GM23338 (cell line): ENCODE measurements around the gene XG. TPM values are rescaled to one million over a fixed set of nuclear protein-coding genes. Genes with fewer than 3 reads are reported as not detected.

Source experiments
- ATAC-seq: fragments of 200-7000 bp; cut with Tn5 transposase; 3 replicates; pipeline ENCODE4 v1.9.1; 2020
- DNase-seq: peaks from one replicate; pipeline ENCODE4 v3.0.0-alpha.2; 2015; ENCODE audit warnings: low spot score
- H2AFZ ChIP-seq: fragments of 200-600 bp; sonication (generic); 2 replicates; pipeline ENCODE4 v1.8.0; 2016; ENCODE audit warnings: antibody characterized with exemption, mild to moderate bottlenecking, moderate library complexity
- H3F3A ChIP-seq: fragments of 200-600 bp; sonication (generic); replicated peaks from 2 replicates; pipeline ENCODE4 v1.8.0; 2017; ENCODE audit warnings: antibody characterized with exemption, mixed run types, low read depth
- H3K27ac ChIP-seq: fragments of 200-600 bp; sonication (generic); 2 replicates; pipeline ENCODE4 v1.6.1; 2016; ENCODE audit warnings: low read depth
- H3K27me3 ChIP-seq: fragments of 200-600 bp; sonication (generic); 2 replicates; pipeline ENCODE4 v1.8.0; 2016; ENCODE audit warnings: mild to moderate bottlenecking, mixed run types, moderate library complexity; ENCODE audit not compliant: insufficient read depth
- H3K36me3 ChIP-seq: fragments of 200-600 bp; sonication (generic); 2 replicates; pipeline ENCODE4 v1.8.0; 2016; ENCODE audit warnings: mild to moderate bottlenecking; ENCODE audit not compliant: insufficient read depth
- H3K4me1 ChIP-seq: fragments of 200-600 bp; sonication (generic); 2 replicates; pipeline ENCODE4 v1.8.0; 2016; ENCODE audit warnings: mild to moderate bottlenecking, moderate library complexity; ENCODE audit not compliant: insufficient read depth
- H3K4me2 ChIP-seq: fragments of 200-600 bp; sonication (generic); 2 replicates; pipeline ENCODE4 v1.7.1; 2017; ENCODE audit warnings: mixed run types
- H3K4me3 ChIP-seq: fragments of 200-600 bp; sonication (generic); 2 replicates; pipeline ENCODE4 v1.6.1; 2016; ENCODE audit warnings: mixed run types
- H3K79me2 ChIP-seq: fragments of 200-600 bp; sonication (generic); replicated peaks from 2 replicates; pipeline ENCODE4 v1.8.0; 2017; ENCODE audit warnings: mild to moderate bottlenecking; ENCODE audit not compliant: insufficient read depth
- H3K9me2 ChIP-seq: fragments of 200-600 bp; sonication (generic); 2 replicates; pipeline ENCODE4 v1.8.0; 2017; ENCODE audit not compliant: insufficient read depth
- H4K20me1 ChIP-seq: fragments of 200-600 bp; sonication (generic); replicated peaks from 2 replicates; pipeline ENCODE4 v1.8.0; 2017; ENCODE audit warnings: mild to moderate bottlenecking; ENCODE audit not compliant: insufficient read depth
- H3K27ac Mint-ChIP-seq: 2 replicates; pipeline ENCODE4 v1.8.0; 2020; ENCODE audit warnings: inconsistent platforms, mild to moderate bottlenecking, moderate library complexity, mixed read lengths
- H3K27me3 Mint-ChIP-seq: 3 replicates; pipeline ENCODE4 v1.8.0; 2022; ENCODE audit warnings: low read depth, mild to moderate bottlenecking, moderate library complexity, mixed read lengths, inconsistent platforms; ENCODE audit not compliant: insufficient read depth, poor library complexity
- H3K36me3 Mint-ChIP-seq: 3 replicates; pipeline ENCODE4 v1.8.0; 2021; ENCODE audit warnings: low read depth, mild to moderate bottlenecking, inconsistent platforms, moderate library complexity, mixed read lengths
- H3K4me1 Mint-ChIP-seq: 3 replicates; pipeline ENCODE4 v1.8.0; 2020; ENCODE audit warnings: mild to moderate bottlenecking, inconsistent platforms, mixed read lengths
- H3K4me3 Mint-ChIP-seq: 3 replicates; pipeline ENCODE4 v1.8.0; 2021; ENCODE audit warnings: moderate library complexity, mild to moderate bottlenecking, inconsistent platforms, mixed read lengths
- H3K9me3 Mint-ChIP-seq: 3 replicates; pipeline ENCODE4 v1.8.0; 2020; ENCODE audit warnings: moderate library complexity, mild to moderate bottlenecking, inconsistent platforms, mixed read lengths
- CREB1 ChIP-seq: fragments of 250-450 bp; sonication (Bioruptor Pico); IDR thresholded peaks from 2 replicates; pipeline ENCODE4 v1.5.0; 2020; ENCODE audit warnings: low read depth, mild to moderate bottlenecking, moderate library complexity
- CTCF ChIP-seq, 2 experiments: fragments of 200-600 bp in 1 of 2; sonication (generic) in 1 of 2; conservative IDR thresholded peaks; 2 replicates each; pipeline versions ENCODE4 v1.5.1 to v1.6.1; 2016 to 2017; ENCODE audit warnings: antibody characterized with exemption in 2 of 2, low read depth in 2 of 2, mild to moderate bottlenecking in 2 of 2, moderate library complexity in 1 of 2
- EZH2 ChIP-seq: fragments of 200-600 bp; sonication (generic); IDR thresholded peaks from one replicate; pipeline ENCODE4 v1.8.0; 2017; ENCODE audit warnings: antibody characterized with exemption, mild to moderate bottlenecking, low read depth; ENCODE audit not compliant: unreplicated experiment
- EZH2phosphoT487 ChIP-seq: fragments of 200-600 bp; sonication (generic); IDR thresholded peaks from one replicate; pipeline ENCODE4 v1.8.1; 2018; ENCODE audit warnings: antibody characterized with exemption; ENCODE audit not compliant: unreplicated experiment
- JUNB ChIP-seq: IDR thresholded peaks from one replicate; pipeline ENCODE4 v1.6.1; 2016; ENCODE audit warnings: antibody characterized with exemption; ENCODE audit not compliant: unreplicated experiment
- NANOG ChIP-seq: IDR thresholded peaks from 2 replicates; pipeline ENCODE4 v1.6.1; 2016; ENCODE audit warnings: antibody characterized with exemption, borderline replicate concordance
- POLR2AphosphoS5 ChIP-seq: IDR thresholded peaks from 2 replicates; pipeline ENCODE4 v1.6.1; 2016; ENCODE audit warnings: antibody characterized with exemption, low read depth
- REST ChIP-seq: IDR thresholded peaks from one replicate; pipeline ENCODE4 v1.6.1; 2018; ENCODE audit warnings: antibody characterized with exemption; ENCODE audit not compliant: unreplicated experiment
- STAT1 ChIP-seq: IDR thresholded peaks from one replicate; pipeline ENCODE4 v1.6.1; 2016; ENCODE audit warnings: antibody characterized with exemption; ENCODE audit not compliant: unreplicated experiment
- ZNF114 ChIP-seq: fragments of 250-450 bp; sonication (Bioruptor Pico); IDR thresholded peaks from 2 replicates; pipeline ENCODE4 v1.5.0; 2020; ENCODE audit warnings: mild to moderate bottlenecking, moderate library complexity
- ZNF331 ChIP-seq: fragments of 250-450 bp; sonication (Bioruptor Pico); IDR thresholded peaks from 2 replicates; pipeline ENCODE4 v1.5.0; 2020; ENCODE audit warnings: low read depth, mild to moderate bottlenecking, moderate library complexity
- polyA plus RNA-seq: library from polyadenylated mRNA; unstranded; fragments of >200 nt; fragmentation: Nextera tagmentation; extraction: Ambion mirVana; gene quantifications from 2 replicates; pipeline ENCODE4 v1.2.1, GENCODE V29; 2016
- total RNA-seq: library from RNA; depleted of rRNA; stranded (reverse); fragments of >200 nt; shearing (Covaris generic); gene quantifications from 2 replicates; pipeline ENCODE4 v1.2.3, GENCODE V29; 2014
- TF ChIP-seq, protein P1 (sequence below): IDR thresholded peaks from 2 replicates; pipeline ENCODE4 v1.6.1; 2016; ENCODE audit warnings: antibody characterized with exemption
- TF ChIP-seq, protein P2 (sequence below): fragments of 250-450 bp; sonication (Bioruptor Pico); IDR thresholded peaks from 2 replicates; pipeline ENCODE4 v1.5.0; 2020; ENCODE audit warnings: mild to moderate bottlenecking, moderate library complexity

Gene XG
- total and polyA plus RNA-seq, 2 experiments from 2014 or later: 0.28 to 0.60 TPM

DNA sequence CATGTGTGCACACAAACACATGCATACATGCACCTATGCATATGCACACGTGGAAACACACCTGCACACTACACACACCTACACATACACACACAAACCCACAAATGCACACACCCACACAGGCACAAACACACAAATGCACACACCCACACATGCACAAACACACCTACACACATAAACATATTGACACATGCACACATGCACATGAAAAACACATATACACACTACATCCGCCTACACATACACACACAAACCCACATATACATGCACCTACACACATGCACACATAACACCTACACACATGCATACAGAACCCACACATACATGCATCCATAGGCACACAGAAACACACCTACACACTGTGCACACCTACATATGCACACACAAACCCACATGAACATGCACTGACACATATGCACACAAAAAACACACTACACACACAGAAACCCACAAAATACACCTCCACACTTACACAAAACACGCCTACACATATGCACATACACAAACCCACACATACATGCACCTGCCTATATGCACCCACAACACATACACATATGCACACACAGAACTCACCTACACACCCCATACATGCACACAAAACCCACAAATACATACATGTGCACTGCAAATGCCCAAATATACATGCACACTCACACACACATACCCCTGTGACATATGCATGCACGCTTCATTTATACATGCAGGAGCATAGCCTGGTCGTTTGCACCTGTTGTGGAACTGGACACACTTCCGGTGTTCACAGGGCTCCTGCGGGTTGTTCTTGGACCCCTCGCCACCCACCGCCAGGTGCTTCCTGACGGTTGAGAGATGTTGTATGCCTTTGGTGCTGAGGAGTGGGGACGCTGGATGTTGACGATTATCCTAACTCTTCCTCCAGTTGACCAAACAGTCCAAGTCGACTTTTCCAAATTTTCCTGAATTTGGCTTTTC is 38.7 kb upstream of the XG start:
- Mint-ChIP-seq H3K27ac (no peak overlapping the region), H3K4me1 (peaks cover 25% of the 10 kb centered on the region), H3K9me3 (no peaks in the 10 kb centered on the region), H3K27me3 (peaks cover 3% of the 10 kb centered on the region), H3K4me3 (no peak overlapping the region), H3K36me3 (peaks cover 4% of the 10 kb centered on the region; the same call in 1 of the 3 replicates)
- Histone ChIP-seq H4K20me1 (no peaks in the 10 kb centered on the region), H3K36me3 (no peaks in the 10 kb centered on the region), H3F3A (peaks cover 23% of the 10 kb centered on the region), H3K79me2 (no peaks in the 10 kb centered on the region), H3K4me1 (peaks cover 9% of the 10 kb centered on the region; the same call in 1 of the 2 replicates), H2AFZ (no peak overlapping the region), H3K27ac (no peak overlapping the region), H3K4me3 (no peak overlapping the region), H3K27me3 (no peaks in the 10 kb centered on the region), H3K9me2 (no peaks in the 10 kb centered on the region), H3K4me2 (no peak overlapping the region)
- no peak for ATAC-seq
- no peak for DNase-seq
- TF ChIP-seq, protein P1, sequence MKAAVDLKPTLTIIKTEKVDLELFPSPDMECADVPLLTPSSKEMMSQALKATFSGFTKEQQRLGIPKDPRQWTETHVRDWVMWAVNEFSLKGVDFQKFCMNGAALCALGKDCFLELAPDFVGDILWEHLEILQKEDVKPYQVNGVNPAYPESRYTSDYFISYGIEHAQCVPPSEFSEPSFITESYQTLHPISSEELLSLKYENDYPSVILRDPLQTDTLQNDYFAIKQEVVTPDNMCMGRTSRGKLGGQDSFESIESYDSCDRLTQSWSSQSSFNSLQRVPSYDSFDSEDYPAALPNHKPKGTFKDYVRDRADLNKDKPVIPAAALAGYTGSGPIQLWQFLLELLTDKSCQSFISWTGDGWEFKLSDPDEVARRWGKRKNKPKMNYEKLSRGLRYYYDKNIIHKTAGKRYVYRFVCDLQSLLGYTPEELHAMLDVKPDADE: no peak
- TF ChIP-seq STAT1 (no peak), CREB1 (no peak), REST (no peak), ZNF114 (no peak), POLR2AphosphoS5 (no peak), CTCF (conservative IDR thresholded peaks at IDR 0.05; ENCODE audit: low read depth in 2 of 2) (no peak), ZNF331 (CRISPR knock-in tag) (no peak), NANOG (no peak), EZH2 (no peak), JUNB (no peak), EZH2phosphoT487 (no peak)
- TF ChIP-seq, protein P2, sequence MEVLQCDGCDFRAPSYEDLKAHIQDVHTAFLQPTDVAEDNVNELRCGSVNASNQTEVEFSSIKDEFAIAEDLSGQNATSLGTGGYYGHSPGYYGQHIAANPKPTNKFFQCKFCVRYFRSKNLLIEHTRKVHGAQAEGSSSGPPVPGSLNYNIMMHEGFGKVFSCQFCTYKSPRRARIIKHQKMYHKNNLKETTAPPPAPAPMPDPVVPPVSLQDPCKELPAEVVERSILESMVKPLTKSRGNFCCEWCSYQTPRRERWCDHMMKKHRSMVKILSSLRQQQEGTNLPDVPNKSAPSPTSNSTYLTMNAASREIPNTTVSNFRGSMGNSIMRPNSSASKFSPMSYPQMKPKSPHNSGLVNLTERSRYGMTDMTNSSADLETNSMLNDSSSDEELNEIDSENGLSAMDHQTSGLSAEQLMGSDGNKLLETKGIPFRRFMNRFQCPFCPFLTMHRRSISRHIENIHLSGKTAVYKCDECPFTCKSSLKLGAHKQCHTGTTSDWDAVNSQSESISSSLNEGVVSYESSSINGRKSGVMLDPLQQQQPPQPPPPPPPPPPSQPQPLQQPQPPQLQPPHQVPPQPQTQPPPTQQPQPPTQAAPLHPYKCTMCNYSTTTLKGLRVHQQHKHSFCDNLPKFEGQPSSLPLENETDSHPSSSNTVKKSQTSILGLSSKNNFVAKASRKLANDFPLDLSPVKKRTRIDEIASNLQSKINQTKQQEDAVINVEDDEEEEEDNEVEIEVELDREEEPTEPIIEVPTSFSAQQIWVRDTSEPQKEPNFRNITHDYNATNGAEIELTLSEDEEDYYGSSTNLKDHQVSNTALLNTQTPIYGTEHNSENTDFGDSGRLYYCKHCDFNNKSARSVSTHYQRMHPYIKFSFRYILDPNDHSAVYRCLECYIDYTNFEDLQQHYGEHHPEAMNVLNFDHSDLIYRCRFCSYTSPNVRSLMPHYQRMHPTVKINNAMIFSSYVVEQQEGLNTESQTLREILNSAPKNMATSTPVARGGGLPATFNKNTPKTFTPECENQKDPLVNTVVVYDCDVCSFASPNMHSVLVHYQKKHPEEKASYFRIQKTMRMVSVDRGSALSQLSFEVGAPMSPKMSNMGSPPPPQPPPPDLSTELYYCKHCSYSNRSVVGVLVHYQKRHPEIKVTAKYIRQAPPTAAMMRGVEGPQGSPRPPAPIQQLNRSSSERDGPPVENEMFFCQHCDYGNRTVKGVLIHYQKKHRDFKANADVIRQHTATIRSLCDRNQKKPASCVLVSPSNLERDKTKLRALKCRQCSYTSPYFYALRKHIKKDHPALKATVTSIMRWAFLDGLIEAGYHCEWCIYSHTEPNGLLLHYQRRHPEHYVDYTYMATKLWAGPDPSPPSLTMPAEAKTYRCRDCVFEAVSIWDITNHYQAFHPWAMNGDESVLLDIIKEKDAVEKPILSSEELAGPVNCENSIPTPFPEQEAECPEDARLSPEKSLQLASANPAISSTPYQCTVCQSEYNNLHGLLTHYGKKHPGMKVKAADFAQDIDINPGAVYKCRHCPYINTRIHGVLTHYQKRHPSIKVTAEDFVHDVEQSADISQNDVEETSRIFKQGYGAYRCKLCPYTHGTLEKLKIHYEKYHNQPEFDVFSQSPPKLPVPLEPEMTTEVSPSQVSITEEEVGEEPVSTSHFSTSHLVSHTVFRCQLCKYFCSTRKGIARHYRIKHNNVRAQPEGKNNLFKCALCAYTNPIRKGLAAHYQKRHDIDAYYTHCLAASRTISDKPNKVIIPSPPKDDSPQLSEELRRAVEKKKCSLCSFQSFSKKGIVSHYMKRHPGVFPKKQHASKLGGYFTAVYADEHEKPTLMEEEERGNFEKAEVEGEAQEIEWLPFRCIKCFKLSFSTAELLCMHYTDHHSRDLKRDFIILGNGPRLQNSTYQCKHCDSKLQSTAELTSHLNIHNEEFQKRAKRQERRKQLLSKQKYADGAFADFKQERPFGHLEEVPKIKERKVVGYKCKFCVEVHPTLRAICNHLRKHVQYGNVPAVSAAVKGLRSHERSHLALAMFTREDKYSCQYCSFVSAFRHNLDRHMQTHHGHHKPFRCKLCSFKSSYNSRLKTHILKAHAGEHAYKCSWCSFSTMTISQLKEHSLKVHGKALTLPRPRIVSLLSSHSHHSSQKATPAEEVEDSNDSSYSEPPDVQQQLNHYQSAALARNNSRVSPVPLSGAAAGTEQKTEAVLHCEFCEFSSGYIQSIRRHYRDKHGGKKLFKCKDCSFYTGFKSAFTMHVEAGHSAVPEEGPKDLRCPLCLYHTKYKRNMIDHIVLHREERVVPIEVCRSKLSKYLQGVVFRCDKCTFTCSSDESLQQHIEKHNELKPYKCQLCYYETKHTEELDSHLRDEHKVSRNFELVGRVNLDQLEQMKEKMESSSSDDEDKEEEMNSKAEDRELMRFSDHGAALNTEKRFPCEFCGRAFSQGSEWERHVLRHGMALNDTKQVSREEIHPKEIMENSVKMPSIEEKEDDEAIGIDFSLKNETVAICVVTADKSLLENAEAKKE (CRISPR knock-in tag): no peak
